Thyroid gland (tissue), 4 donors: ENCODE data around the gene TSHB. TPM values are rescaled to one million over a fixed set of nuclear protein-coding genes. Genes with fewer than 3 reads are reported as not detected.

Experiments used
- DNase-seq, 2 donors: peaks; one replicate each; pipeline ENCODE4 v3.0.0-alpha.2; 2019
- H3K27ac ChIP-seq, 3 donors: fragments of 200-600 bp; sonication (generic); 1 replicate in 2 of 3; 2 replicates in 1 of 3; pipeline ENCODE4 v1.5.1; 2016 to 2019; ENCODE audit warnings: mild to moderate bottlenecking in 1 of 3, moderate library complexity in 1 of 3
- H3K27me3 ChIP-seq: fragments of 200-600 bp; sonication (generic); one replicate; pipeline ENCODE4 v1.5.1; 2019
- H3K36me3 ChIP-seq, 2 donors: fragments of 200-600 bp; sonication (generic); one replicate each; pipeline ENCODE4 v1.5.1; 2016 to 2019
- H3K4me1 ChIP-seq, 2 donors: fragments of 200-600 bp; sonication (generic); one replicate each; pipeline ENCODE4 v1.5.1; 2017 to 2019
- H3K4me3 ChIP-seq, 3 donors: fragments of 200-600 bp; sonication (generic); replicated peaks in 1 of 3; 1 replicate in 2 of 3; 2 replicates in 1 of 3; pipeline ENCODE4 v1.5.1; 2016; ENCODE audit warnings: mild to moderate bottlenecking in 1 of 3
- H3K9me3 ChIP-seq: fragments of 200-600 bp; sonication (generic); one replicate; pipeline ENCODE4 v1.5.1; 2017
- POLR2A ChIP-seq, 2 donors: fragments of 450-650 bp; IDR thresholded peaks; one replicate each; pipeline ENCODE4 v1.6.1; 2017; ENCODE audit warnings: antibody characterized with exemption in 2 of 2, mild to moderate bottlenecking in 2 of 2, moderate library complexity in 1 of 2
- WGBS, 2 donors: methylation state at CpG; one replicate each; pipeline ENCODE4 v1.1.5; 2017; 5-methylcytosine and 5-hydroxymethylcytosine counted together
- intact Hi-C: fragments of 100-400 bp; cut with DNase I; formaldehyde crosslinking; loops from one replicate; pipeline ENCODE4 v1.15.1; 2023
- total RNA-seq, 4 donors: library from RNA; depleted of rRNA; stranded (reverse); fragments of >200 nt; gene quantifications; one replicate each; pipeline ENCODE4 v1.2.3, GENCODE V29; 2016
- TF ChIP-seq, protein P1 (sequence below), 6 experiments: fragments of 200-600 bp in 3 of 6; fragments of 450-650 bp in 3 of 6; sonication (generic) in 3 of 6; IDR thresholded peaks; one replicate each; pipeline ENCODE4 v1.5.1; 2016 to 2019; ENCODE audit warnings: antibody characterized with exemption in 6 of 6, mild to moderate bottlenecking in 2 of 6, inconsistent platforms in 1 of 6, moderate library complexity in 1 of 6

Gene TSHB
- total RNA-seq, 4 donors from 2014 or later: not detected

DNA sequence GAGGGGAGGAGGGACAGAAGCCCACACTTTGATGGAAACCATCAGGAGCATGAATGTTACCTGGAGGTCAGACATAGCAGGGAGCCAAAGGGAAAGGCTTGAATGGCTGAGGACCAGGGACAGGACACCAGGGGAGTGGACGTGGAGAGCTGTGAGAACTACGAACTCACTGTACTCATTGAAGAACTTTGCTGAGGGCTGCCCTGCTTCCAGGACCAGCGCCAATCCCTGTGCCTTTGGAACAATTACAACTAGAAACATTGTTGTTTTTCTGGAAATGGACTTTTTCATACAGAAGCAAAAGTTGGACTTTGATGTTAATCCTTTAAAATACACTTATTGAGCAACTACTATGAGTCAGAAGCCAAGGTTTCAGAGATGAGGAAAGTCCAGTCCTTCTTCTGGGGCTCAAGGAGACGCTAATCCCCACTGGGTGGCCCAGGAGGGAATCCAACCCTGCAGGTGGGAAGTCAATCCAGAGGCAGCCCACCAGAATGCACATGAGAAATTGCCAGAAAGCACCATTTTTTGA lies 46.8 kb downstream of the TSHB start:
- H3K9me3 ChIP-seq: no peaks in the 10 kb centered on the region
- TF ChIP-seq, protein P1, sequence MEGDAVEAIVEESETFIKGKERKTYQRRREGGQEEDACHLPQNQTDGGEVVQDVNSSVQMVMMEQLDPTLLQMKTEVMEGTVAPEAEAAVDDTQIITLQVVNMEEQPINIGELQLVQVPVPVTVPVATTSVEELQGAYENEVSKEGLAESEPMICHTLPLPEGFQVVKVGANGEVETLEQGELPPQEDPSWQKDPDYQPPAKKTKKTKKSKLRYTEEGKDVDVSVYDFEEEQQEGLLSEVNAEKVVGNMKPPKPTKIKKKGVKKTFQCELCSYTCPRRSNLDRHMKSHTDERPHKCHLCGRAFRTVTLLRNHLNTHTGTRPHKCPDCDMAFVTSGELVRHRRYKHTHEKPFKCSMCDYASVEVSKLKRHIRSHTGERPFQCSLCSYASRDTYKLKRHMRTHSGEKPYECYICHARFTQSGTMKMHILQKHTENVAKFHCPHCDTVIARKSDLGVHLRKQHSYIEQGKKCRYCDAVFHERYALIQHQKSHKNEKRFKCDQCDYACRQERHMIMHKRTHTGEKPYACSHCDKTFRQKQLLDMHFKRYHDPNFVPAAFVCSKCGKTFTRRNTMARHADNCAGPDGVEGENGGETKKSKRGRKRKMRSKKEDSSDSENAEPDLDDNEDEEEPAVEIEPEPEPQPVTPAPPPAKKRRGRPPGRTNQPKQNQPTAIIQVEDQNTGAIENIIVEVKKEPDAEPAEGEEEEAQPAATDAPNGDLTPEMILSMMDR (IDR thresholded peaks at IDR 0.05): no peak
- TF ChIP-seq POLR2A (IDR thresholded peaks at IDR 0.05): no peak
- H3K36me3 ChIP-seq: no peaks in the 10 kb centered on the region
- WGBS, 2 donors: 75 to 80% methylated on average over 4 of the region's 4 CpGs
- no peak overlapping the region for H3K27ac ChIP-seq
- H3K4me1 ChIP-seq: no peaks in the 10 kb centered on the region
- DNase-seq: no peak
- H3K4me3 ChIP-seq: no peak overlapping the region
- intact Hi-C loops: no loop called here
- no peaks in the 10 kb centered on the region for H3K27me3 ChIP-seq

- no peaks in the 10 kb centered on the region for H3K4me1 ChIP-seq
- 62 to 64% methylated on average over 5 of the region's 5 CpGs for WGBS, 2 donors
Measured at GRCh38 chr1:115077286-115077983, 47.8 kb downstream of the TSHB start.

DNA sequence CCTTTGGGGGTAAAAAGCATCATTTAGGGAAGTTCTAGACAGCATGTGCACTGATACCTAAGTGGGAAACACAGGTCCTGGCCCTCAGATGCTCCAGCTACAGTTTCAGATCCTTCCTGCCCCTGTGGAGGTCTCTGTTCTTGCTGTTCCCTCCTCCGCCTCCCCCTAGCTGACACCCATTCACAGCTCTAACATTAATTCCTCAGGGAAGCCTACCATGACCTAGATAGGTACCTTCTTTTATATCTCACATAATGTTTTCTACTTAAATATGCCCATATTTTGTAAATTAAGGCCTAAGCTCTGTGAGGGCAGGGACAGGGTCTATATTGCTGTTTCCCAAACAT lies 48.3 kb downstream of the TSHB start:
- H3K4me3 ChIP-seq: no peak overlapping the region
- H3K36me3 ChIP-seq: no peaks in the 10 kb centered on the region
- no peak overlapping the region for H3K27ac ChIP-seq
- no peaks in the 10 kb centered on the region for H3K4me1 ChIP-seq
- WGBS, 2 donors: 96 to 100% methylated on average over 1 of the region's 1 CpG
- DNase-seq: no peak
- TF ChIP-seq, protein P1 (IDR thresholded peaks at IDR 0.05): no peak
- no peak for TF ChIP-seq POLR2A (IDR thresholded peaks at IDR 0.05)
- H3K9me3 ChIP-seq: no peaks in the 10 kb centered on the region
- intact Hi-C loops: no loop called here
- no peaks in the 10 kb centered on the region for H3K27me3 ChIP-seq

More at GRCh38 chr1:115077286-115077983, 47.8 kb downstream of the TSHB start:
- no peak overlapping the region for H3K27ac ChIP-seq
- H3K36me3 ChIP-seq: no peaks in the 10 kb centered on the region
- no peak for TF ChIP-seq POLR2A (IDR thresholded peaks at IDR 0.05)
- TF ChIP-seq, protein P1 (IDR thresholded peaks at IDR 0.05): no peak
- H3K9me3 ChIP-seq: no peaks in the 10 kb centered on the region
- H3K27me3 ChIP-seq: no peaks in the 10 kb centered on the region
- no peak for DNase-seq
- H3K4me3 ChIP-seq: no peak overlapping the region
- intact Hi-C loops: no loop called here

- TF ChIP-seq, protein P1 (IDR thresholded peaks at IDR 0.05): no peak
- no peak for TF ChIP-seq POLR2A (IDR thresholded peaks at IDR 0.05)
- Histone ChIP-seq H3K36me3 (no peaks in the 10 kb centered on the region), H3K4me3 (no peak overlapping the region), H3K9me3 (no peaks in the 10 kb centered on the region), H3K27me3 (no peaks in the 10 kb centered on the region), H3K27ac (no peak overlapping the region), H3K4me1 (no peaks in the 10 kb centered on the region)
- 92% methylated on average over 4 of the region's 4 CpGs for WGBS, 2 donors
- intact Hi-C loops: no loop called here
- no peak for DNase-seq
Measured at GRCh38 chr1:115078708-115079107, 49.1 kb downstream of the TSHB start.

DNA sequence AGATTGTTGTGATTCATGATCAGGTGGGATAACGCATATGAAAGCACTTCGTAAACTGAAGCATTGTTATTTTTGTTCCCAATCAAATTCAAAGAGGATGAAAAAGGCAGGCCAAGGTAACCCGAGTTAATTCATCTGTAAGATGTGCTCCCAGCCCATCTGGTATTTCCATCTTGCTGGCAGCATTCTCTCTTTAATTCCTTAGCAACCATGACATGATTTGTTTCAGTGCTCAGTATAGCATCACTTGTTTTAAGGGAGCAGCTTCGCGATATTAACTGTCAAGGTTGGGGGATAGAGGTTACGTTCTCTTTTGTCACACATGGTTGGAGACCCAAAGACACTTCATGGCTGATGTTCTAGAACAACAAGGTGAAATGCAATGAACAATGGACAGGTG lies 53.3 kb downstream of the TSHB start:
- H3K4me1 ChIP-seq: no peaks in the 10 kb centered on the region
- no peaks in the 10 kb centered on the region for H3K27me3 ChIP-seq
- H3K4me3 ChIP-seq: no peak overlapping the region
- WGBS, 2 donors: 53 to 56% methylated on average over 6 of the region's 6 CpGs
- intact Hi-C loops: no loop called here
- no peaks in the 10 kb centered on the region for H3K36me3 ChIP-seq
- TF ChIP-seq, protein P1 (IDR thresholded peaks at IDR 0.05): no peak
- no peak for TF ChIP-seq POLR2A (IDR thresholded peaks at IDR 0.05)
- no peak overlapping the region for H3K27ac ChIP-seq
- H3K9me3 ChIP-seq: no peaks in the 10 kb centered on the region
- no peak for DNase-seq
